Skeletal muscle satellite cell (primary cell): Measurements from ENCODE around the gene INSM2.

Source experiments
- H3K27me3 ChIP-seq: 2 replicates; pipeline ENCODE4 v1.7.0; 2013; ENCODE audit warnings: low read length; ENCODE audit not compliant: control insufficient read depth, insufficient read depth
- H3K36me3 ChIP-seq: 2 replicates; pipeline ENCODE4 v1.7.0; 2013; ENCODE audit warnings: mild to moderate bottlenecking, control low read depth, low read length; ENCODE audit not compliant: insufficient read depth
- H3K4me1 ChIP-seq: 2 replicates; pipeline ENCODE4 v1.7.0; 2013; ENCODE audit warnings: low read length; ENCODE audit not compliant: control insufficient read depth, insufficient read depth
- H3K4me2 ChIP-seq: 2 replicates; pipeline ENCODE4 v1.7.0; 2013; ENCODE audit warnings: mild to moderate bottlenecking, low read length
- H3K4me3 ChIP-seq: 2 replicates; pipeline ENCODE4 v1.7.0; 2013; ENCODE audit warnings: low read length
- H3K9ac ChIP-seq: 2 replicates; pipeline ENCODE4 v1.7.0; 2013; ENCODE audit warnings: mild to moderate bottlenecking, low read depth, low read length, moderate library complexity
- H3K9me3 ChIP-seq: replicated peaks from 2 replicates; pipeline ENCODE4 v1.7.0; 2013; ENCODE audit warnings: mild to moderate bottlenecking, control low read depth, low read length

INSM2 gene

DNA sequence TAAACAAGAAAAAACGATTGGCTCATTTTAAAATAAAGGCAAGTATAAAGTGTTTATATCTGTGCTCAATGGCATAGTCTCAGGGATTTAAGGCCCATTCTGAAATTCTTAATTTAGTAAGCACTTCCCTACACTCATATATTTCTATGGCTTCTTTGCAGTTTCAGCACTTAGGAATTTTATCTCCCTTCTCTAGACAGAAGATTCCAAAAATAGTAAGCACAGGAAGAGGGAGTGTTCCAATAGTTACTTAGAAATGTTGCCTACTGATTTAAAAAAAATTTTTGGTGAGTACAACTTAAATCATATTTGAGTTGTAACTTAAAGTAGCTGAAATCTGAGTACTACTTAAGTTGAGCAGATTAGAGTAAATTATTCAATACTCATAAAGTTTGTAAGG lies 19.8 kb downstream of the INSM2 start:
- Histone ChIP-seq H3K4me1 (no peaks in the 10 kb centered on the region), H3K4me2 (no peak overlapping the region), H3K9ac (no peak overlapping the region), H3K36me3 (no peaks in the 10 kb centered on the region), H3K4me3 (no peak overlapping the region), H3K9me3 (no peaks in the 10 kb centered on the region), H3K27me3 (no peaks in the 10 kb centered on the region)

DNA sequence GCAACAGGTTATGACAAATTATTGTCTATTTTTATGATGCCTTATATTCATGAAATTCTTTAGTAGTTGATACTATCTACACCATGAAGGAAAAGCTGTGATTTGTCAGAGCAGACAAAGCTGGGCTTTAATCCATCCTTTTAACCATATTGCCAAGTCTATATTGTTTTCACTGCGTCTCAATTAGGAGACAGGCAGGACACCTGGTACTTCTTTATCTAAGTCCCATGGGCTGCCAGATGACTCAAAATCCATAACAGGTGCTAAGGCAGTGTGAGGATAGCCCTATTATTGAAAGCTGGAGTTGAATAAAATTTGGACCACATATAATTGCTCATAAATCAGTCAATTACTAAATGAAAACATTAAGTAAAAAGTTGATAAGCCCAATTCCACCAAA lies 22.6 kb downstream of the INSM2 start:
- H3K4me2 ChIP-seq: no peak overlapping the region
- H3K4me1 ChIP-seq: no peaks in the 10 kb centered on the region
- H3K27me3 ChIP-seq: no peaks in the 10 kb centered on the region
- H3K36me3 ChIP-seq: no peaks in the 10 kb centered on the region
- H3K4me3 ChIP-seq: no peak overlapping the region
- no peaks in the 10 kb centered on the region for H3K9me3 ChIP-seq
- H3K9ac ChIP-seq: no peak overlapping the region

GRCh38 chr14:35557221-35557747 lies 23.3 kb downstream of the INSM2 start:
- Histone ChIP-seq H3K9me3 (no peaks in the 10 kb centered on the region), H3K9ac (no peak overlapping the region), H3K4me1 (no peaks in the 10 kb centered on the region), H3K27me3 (no peaks in the 10 kb centered on the region), H3K4me2 (no peak overlapping the region), H3K4me3 (no peak overlapping the region), H3K36me3 (no peaks in the 10 kb centered on the region)

DNA sequence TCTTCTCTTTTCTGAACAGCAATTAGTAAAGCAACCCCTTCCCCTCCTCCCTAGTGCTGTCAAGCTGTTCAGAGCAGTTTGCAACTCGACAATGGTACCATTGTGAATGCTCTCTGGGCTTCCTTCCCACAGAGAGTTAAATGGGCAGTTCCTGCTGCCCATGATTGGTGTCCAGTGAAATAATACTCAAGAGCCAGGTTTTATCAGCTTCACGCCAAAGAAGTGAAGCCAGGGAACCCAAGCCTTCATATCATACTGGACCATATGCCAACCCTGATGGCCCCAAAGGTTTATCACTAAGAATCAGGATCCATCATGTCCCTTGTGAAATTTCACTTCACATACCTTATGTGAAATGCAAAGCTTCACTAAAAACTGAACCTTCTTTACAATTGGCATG lies 24.7 kb downstream of the INSM2 start:
- Histone ChIP-seq H3K36me3 (no peaks in the 10 kb centered on the region), H3K9me3 (no peaks in the 10 kb centered on the region), H3K4me2 (no peak overlapping the region), H3K9ac (no peak overlapping the region), H3K4me1 (no peaks in the 10 kb centered on the region), H3K27me3 (no peaks in the 10 kb centered on the region), H3K4me3 (no peak overlapping the region)

GRCh38 chr14:35565871-35566464 lies 32.0 kb downstream of the INSM2 start:
- H3K4me2 ChIP-seq: no peak overlapping the region
- H3K36me3 ChIP-seq: no peaks in the 10 kb centered on the region
- H3K4me1 ChIP-seq: no peaks in the 10 kb centered on the region
- no peak overlapping the region for H3K4me3 ChIP-seq
- H3K27me3 ChIP-seq: no peaks in the 10 kb centered on the region
- no peaks in the 10 kb centered on the region for H3K9me3 ChIP-seq
- H3K9ac ChIP-seq: no peak overlapping the region

DNA sequence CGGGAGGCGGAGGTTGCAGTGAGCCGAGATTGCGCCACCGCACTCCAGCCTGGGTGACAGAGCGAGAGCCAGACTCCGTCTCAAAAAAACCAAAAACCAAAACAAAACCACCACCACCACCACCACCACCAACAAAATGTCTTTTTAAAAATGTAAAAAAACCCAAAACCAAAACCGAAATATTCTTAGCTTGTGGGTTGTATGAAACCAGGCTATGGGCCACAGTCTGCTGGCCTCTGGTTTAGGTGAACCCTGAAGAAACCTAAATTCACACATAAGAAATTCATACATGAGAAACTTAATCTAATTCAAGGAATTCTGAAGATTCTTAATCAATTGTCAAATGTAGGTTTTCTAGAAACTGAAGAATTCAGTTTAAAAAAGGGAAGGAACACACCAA lies 37.6 kb downstream of the INSM2 start:
- Histone ChIP-seq H3K9me3 (no peaks in the 10 kb centered on the region), H3K27me3 (no peaks in the 10 kb centered on the region), H3K36me3 (no peaks in the 10 kb centered on the region), H3K4me3 (no peak overlapping the region), H3K4me1 (no peaks in the 10 kb centered on the region), H3K4me2 (no peak overlapping the region), H3K9ac (no peak overlapping the region)

DNA sequence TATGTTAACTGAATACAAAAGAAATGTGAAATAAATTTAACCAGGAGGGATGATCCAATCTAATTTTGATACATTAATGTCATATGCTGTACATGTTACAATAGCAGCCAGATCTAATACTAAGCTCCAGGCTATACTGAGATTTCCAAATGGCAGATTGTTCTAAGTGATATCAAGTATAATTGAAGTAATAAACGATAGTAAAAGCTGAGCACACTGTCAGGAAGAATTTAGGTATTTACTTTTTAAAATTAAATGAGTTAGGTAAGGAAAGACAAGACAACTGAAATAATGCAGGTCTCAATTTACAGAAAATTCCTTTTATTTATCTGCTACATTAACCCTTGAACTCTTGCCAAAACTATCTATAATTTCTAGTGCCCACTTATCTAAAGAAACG lies 39.9 kb downstream of the INSM2 start:
- no peaks in the 10 kb centered on the region for H3K4me1 ChIP-seq
- no peaks in the 10 kb centered on the region for H3K9me3 ChIP-seq
- H3K27me3 ChIP-seq: no peaks in the 10 kb centered on the region
- no peaks in the 10 kb centered on the region for H3K36me3 ChIP-seq
- no peak overlapping the region for H3K9ac ChIP-seq
- H3K4me2 ChIP-seq: no peak overlapping the region
- H3K4me3 ChIP-seq: no peak overlapping the region

DNA sequence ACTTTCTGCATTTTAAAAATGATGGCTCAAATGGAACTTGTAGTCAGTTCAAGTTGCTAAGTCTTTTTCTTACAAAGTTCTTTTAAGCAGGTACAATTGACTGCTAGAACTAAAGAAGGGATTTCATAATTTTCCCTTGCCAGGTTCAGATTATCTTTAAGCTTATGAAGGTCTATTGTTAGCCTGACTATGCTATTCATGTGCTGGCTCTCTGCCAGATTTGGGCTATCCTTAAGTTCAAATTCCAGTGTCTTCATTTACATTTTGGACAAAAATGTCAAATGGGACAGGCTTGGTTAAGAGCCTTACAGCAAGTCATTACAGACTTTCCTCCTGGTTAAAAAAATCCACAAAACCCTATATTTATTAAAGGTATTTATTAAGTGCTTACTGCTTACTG lies 42.3 kb downstream of the INSM2 start:
- Histone ChIP-seq H3K4me3 (no peak overlapping the region), H3K9ac (no peak overlapping the region), H3K9me3 (no peaks in the 10 kb centered on the region), H3K4me2 (no peak overlapping the region), H3K27me3 (no peaks in the 10 kb centered on the region), H3K36me3 (no peaks in the 10 kb centered on the region), H3K4me1 (no peaks in the 10 kb centered on the region)

DNA sequence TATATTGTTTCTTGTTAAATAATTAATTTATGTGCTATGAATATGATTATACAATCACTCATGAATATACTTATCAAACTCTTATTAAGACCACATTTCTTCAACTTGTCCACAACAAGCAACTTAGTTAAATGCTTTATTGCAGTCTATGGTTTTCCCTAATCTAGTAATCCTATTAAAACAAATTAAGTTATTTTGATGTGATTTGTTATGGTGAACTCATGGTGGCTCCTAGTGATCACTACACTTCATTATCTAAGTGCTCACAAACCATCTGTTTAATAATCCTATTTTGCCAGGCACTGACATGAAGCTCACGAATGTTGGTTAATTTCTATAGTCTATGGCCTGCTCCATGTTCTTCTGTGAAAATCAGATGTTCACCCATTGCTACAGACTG lies 42.9 kb downstream of the INSM2 start:
- H3K36me3 ChIP-seq: no peaks in the 10 kb centered on the region
- H3K9me3 ChIP-seq: no peaks in the 10 kb centered on the region
- no peak overlapping the region for H3K4me3 ChIP-seq
- H3K4me2 ChIP-seq: no peak overlapping the region
- H3K4me1 ChIP-seq: no peaks in the 10 kb centered on the region
- H3K9ac ChIP-seq: no peak overlapping the region
- no peaks in the 10 kb centered on the region for H3K27me3 ChIP-seq

DNA sequence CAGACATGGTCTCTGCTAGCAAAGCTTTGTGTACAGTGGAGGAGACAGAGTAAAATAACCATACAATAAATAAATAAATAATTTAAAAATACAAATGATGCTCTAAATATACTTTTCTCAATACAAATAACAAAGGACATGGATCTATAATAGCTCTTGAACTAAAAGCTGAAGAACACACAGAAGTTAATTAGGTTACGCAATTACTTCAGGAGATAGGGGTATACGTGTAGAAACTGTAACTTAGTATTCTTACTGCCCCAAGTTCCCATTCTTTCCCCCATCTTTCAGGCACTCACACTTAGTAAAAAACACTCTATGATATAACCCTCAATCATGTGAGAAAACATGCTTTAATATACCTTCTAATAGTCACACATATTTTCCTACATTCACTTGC lies 44.2 kb downstream of the INSM2 start:
- H3K4me2 ChIP-seq: no peak overlapping the region
- no peaks in the 10 kb centered on the region for H3K27me3 ChIP-seq
- H3K9ac ChIP-seq: no peak overlapping the region
- no peak overlapping the region for H3K4me3 ChIP-seq
- H3K9me3 ChIP-seq: no peaks in the 10 kb centered on the region
- H3K4me1 ChIP-seq: no peaks in the 10 kb centered on the region
- no peaks in the 10 kb centered on the region for H3K36me3 ChIP-seq

DNA sequence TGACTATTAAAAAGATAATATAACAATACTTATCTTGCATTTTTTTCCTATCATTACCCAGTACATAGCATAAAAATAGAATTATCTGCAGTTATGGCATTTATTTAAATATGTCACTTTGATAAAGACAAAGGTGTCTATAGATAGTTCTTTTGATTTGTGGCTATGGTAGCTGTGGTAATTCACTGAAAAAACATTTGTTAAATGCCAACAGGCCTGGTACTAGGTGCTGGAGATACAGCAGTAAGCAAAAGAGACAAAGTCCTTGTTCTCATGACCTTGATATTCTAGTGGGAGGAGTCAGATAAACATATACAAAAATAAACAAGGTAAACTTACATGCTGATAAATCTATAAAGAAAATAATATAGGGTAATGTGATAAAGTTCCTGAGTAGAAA lies 44.7 kb downstream of the INSM2 start:
- Histone ChIP-seq H3K4me3 (no peak overlapping the region), H3K4me1 (no peaks in the 10 kb centered on the region), H3K9me3 (no peaks in the 10 kb centered on the region), H3K27me3 (no peaks in the 10 kb centered on the region), H3K4me2 (no peak overlapping the region), H3K36me3 (no peaks in the 10 kb centered on the region), H3K9ac (no peak overlapping the region)
